Measurements from ENCODE around the gene CRIM1. TPM values are rescaled to one million over a fixed set of nuclear protein-coding genes. Genes with fewer than 3 reads are reported as not detected.

The CRIM1 gene
- total and polyA plus RNA-seq, 12 donors = 14.1 to 83.6 (median 54.8) TPM

DNA sequence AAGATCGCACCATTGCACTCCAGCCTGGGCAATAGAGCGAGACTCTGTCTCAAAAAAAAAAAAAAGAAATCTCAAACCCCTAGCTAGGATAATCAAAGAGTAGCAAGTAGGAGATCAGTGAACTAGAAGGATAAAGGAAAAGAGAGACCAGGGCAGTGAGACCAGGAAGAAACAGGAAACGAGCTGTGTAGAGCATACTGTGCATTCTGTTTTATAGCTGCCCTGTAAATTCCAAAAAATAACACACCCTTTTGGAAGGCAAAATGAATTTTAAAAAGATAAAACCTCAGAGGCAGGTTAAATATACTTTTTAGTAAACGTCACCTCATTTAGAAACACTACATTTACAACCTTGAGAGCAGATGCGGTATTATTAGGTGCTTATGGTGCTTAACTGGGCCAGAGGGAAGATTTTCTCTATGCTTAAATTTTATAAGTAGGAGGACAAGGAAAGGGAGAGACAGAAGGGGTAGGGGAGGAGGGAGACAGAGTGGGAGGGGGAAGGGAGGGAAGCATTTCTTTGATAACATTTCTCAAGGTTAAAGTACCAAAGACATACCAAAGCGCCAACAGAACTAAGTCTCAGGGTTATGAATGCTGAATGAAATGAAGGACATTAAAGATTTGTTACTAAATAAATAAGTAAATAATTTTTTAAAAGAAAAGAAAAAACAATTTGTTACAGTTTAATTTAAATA is 212.3 kb downstream of the CRIM1 start:
- ATAC-seq = no peak
- DNase-seq = no peak
- Histone ChIP-seq H3K4me1 (peaks cover 0 to 27% (median 3%) of the 10 kb centered on the region in 9 donors), H3K9me3 (no peaks in the 10 kb centered on the region), H3K4me3 (no peak overlapping the region), H3K27me3 (no peaks in the 10 kb centered on the region), H3K27ac (peak overlapping the region in 2 of 10 donors; percentile 17 to 21), H3K36me3 (peaks cover 0 to 50% (median 8%) of the 10 kb centered on the region in 9 donors)
- WGBS, 2 donors = 92 to 98% methylated on average over 6 of the region's 6 CpGs
- TF ChIP-seq, protein P1, sequence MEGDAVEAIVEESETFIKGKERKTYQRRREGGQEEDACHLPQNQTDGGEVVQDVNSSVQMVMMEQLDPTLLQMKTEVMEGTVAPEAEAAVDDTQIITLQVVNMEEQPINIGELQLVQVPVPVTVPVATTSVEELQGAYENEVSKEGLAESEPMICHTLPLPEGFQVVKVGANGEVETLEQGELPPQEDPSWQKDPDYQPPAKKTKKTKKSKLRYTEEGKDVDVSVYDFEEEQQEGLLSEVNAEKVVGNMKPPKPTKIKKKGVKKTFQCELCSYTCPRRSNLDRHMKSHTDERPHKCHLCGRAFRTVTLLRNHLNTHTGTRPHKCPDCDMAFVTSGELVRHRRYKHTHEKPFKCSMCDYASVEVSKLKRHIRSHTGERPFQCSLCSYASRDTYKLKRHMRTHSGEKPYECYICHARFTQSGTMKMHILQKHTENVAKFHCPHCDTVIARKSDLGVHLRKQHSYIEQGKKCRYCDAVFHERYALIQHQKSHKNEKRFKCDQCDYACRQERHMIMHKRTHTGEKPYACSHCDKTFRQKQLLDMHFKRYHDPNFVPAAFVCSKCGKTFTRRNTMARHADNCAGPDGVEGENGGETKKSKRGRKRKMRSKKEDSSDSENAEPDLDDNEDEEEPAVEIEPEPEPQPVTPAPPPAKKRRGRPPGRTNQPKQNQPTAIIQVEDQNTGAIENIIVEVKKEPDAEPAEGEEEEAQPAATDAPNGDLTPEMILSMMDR (IDR thresholded peaks at IDR 0.05) = no peak
- intact Hi-C loops (cut with DNase I) = no loop called here

DNA sequence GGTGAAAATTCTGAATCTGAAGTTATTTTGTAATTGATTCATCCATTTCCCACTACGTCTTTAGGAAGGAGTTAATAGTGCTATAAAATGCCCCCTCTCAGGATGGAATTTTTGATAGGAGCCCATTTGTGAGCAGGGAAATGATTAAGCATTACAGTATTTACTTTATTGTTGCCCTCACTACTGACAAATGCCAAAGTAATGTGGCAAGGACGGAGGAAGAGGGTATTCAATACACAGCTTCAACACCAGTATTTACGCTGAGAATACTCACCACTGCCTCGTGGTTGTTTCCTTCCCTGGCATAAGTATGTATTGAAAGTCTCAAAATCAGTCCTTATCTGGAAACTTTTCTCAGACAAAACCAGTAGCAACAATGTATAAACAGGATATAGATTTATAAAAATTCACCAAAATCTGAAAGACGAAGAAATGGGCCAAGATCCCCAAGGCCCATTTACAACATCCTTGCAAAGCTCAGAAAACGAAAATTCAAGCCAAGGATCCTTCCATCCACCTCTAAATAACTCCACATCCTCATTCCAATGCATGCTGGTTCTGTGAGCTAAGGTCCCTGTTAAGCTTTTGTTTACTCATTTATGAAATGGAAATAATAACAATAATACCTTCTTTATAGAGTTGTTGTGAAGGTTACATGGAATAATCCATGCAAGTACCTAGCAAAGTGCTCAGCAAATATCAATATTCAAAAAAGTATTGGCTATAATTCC is 213.1 kb downstream of the CRIM1 start:
- TF ChIP-seq, protein P1 (IDR thresholded peaks at IDR 0.05) = no peak
- H3K36me3 ChIP-seq = peaks cover 0 to 58% (median 8%) of the 10 kb centered on the region in 9 donors
- H3K9me3 ChIP-seq = no peaks in the 10 kb centered on the region
- peaks cover 0 to 19% (median 0%) of the 10 kb centered on the region in 9 donors for H3K4me1 ChIP-seq
- H3K27ac ChIP-seq = peak overlapping the region in 3 of 10 donors; percentile 17 to 29 (median 18)
- ATAC-seq (no peak), DNase-seq (no peak)
- intact Hi-C loops (cut with DNase I) = no loop called here
- H3K4me3 ChIP-seq = no peak overlapping the region
- 77 to 82% methylated on average over 6 of the region's 6 CpGs for WGBS, 2 donors
- H3K27me3 ChIP-seq = no peaks in the 10 kb centered on the region

DNA sequence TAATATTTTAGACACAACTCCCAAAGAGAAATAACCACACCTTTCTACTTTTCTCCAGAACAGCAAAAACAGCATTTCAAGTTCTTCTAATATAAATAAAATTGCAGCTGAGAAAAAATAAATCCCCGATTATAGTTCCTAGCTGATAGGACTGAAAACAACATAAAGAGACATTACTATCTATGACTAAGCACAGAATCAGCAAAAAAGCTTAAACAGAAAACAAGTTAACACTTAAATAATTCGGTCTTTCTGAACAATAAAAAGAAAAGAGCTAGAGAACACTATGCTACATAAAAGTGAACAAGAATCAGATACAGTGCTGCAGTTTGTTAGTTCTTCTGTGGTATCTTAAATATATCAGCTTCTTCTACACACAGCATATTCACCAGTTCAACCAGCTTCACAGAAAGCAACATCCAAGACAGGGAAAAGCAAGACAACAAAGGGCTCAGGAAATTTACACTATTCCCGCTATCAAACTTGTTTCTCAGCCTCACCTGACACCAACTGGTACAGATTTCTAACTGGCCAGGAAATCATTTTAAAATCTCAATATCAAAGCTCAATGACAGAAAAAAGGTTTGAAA is 213.8 kb downstream of the CRIM1 start:
- Histone ChIP-seq H3K36me3 (peaks cover 0 to 65% (median 8%) of the 10 kb centered on the region in 9 donors), H3K4me1 (peaks cover 0 to 15% (median 0%) of the 10 kb centered on the region in 9 donors), H3K27me3 (no peaks in the 10 kb centered on the region), H3K27ac (peak overlapping the region in 2 of 10 donors; percentile 17 to 18), H3K4me3 (no peak overlapping the region), H3K9me3 (no peaks in the 10 kb centered on the region)
- DNase-seq = no peak
- intact Hi-C loops (cut with DNase I) = no loop called here
- WGBS, 2 donors = 82 to 96% methylated on average over 3 of the region's 3 CpGs
- ATAC-seq = no peak
- TF ChIP-seq, protein P1 (IDR thresholded peaks at IDR 0.05) = no peak

DNA sequence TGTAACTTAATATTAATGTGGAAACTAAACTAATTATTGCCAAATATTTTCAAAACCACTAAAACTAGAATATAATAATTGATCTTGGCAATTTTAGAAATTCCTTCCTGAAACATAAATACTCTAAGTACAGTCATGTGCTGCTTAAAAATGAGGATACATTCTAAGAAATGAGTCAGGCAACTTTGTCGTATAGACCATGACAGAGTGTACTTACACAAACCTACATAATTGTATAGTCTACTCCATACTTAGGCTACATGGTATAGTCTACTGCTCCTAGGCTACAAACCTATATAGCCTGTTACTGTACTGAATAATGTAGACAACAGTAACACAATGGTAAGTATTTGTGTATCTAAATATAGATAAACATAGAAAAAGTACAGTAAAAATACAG is 214.8 kb downstream of the CRIM1 start:
- 90 to 94% methylated on average over 1 of the region's 1 CpG for WGBS, 2 donors
- DNase-seq (no peak), ATAC-seq (no peak)
- Histone ChIP-seq H3K27me3 (no peaks in the 10 kb centered on the region), H3K36me3 (peaks cover 0 to 69% (median 8%) of the 10 kb centered on the region in 9 donors), H3K4me1 (peaks cover 0 to 15% (median 0%) of the 10 kb centered on the region in 9 donors), H3K27ac (no peak overlapping the region), H3K4me3 (no peak overlapping the region), H3K9me3 (no peaks in the 10 kb centered on the region)
- TF ChIP-seq, protein P1 (IDR thresholded peaks at IDR 0.05) = no peak
- intact Hi-C loops (cut with DNase I) = no loop called here
